ENCODE data around the gene CACNA1C. TPM values are rescaled to one million over a fixed set of nuclear protein-coding genes. Genes with fewer than 3 reads are reported as not detected.

The CACNA1C gene
- total RNA-seq, 1 experiment from 2014 or later = 1.1 TPM

DNA sequence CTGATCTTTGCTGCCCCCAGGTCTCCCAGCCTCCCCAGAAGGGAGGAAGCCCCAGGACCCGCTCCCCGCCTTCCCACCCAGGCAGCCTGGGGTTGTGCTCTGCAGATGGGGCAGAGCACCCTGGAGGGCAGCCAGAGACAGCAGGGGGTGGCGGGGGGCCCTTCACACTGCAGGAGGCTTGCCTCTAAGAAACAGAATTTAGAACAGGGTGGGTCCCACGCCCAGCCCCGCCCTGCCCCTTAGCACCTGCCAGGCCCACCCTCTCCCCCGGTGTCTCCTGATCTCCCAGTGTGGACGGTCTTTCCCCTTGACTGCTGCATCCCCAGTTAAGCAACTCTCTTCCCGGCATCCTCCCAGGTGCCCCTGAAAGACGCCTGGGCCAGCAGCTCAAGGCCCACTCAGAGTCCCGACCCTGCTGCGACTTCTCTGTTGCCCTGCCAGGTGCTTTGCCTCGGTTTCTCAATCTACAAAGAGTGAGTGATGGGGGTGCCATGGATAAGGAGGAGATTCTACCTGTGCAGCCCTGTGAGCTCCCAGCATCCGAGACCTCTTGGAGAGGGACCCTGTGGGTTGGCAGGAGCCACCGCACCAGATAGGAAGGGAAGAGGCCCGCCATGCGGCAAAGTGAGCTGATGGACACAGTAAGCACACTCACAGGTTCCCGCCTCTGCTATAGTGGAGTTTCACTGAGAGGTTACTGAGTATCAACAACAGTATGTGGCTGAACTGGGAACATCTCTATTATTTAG is 414.8 kb downstream of the CACNA1C start:
- no CpG with 5 or more reads among the region's 17 CpGs for WGBS (ENCODE audit: extremely low coverage, insufficient read length, low lambda C conversion rate)

More for the DNA sequence above, 414.8 kb downstream of the CACNA1C start:
- Histone ChIP-seq H2BK120ac (ENCODE audit: low read depth, low read length, poor library complexity, severe bottlenecking) (no peak overlapping the region), H3K79me1 (ENCODE audit: insufficient read depth, low read depth, low read length, poor library complexity, severe bottlenecking) (no peaks in the 10 kb centered on the region), H3K4ac (ENCODE audit: low read depth, low read length) (no peak overlapping the region), H3K14ac (ENCODE audit: insufficient read depth, low read length) (no peak overlapping the region), H3K27ac (ENCODE audit: insufficient read length, low read depth, low read length) (no peak overlapping the region), H4K91ac (ENCODE audit: insufficient read length, low read depth, low read length) (no peak overlapping the region), H4K5ac (ENCODE audit: insufficient read length, low read depth, low read length) (no peak overlapping the region), H2AFZ (ENCODE audit: low read length) (no peak overlapping the region), H3K79me2 (ENCODE audit: insufficient read depth, low read length) (no peaks in the 10 kb centered on the region), H3K4me1 (ENCODE audit: insufficient read depth, low read length) (no peaks in the 10 kb centered on the region), H3K56ac (ENCODE audit: insufficient read length, low read depth, low read length) (no peak overlapping the region), H2AK5ac (ENCODE audit: insufficient read length, low read length) (no peak overlapping the region), H3K27me3 (ENCODE audit: insufficient read depth, low read length) (no peaks in the 10 kb centered on the region), H4K8ac (replicated peaks; ENCODE audit: insufficient read length, low read depth, low read length) (no peak overlapping the region), H3K18ac (ENCODE audit: insufficient read length, low read depth, low read length) (no peak overlapping the region), H2BK12ac (ENCODE audit: insufficient read length, low read depth, low read length) (no peak overlapping the region), H3K9me3 (ENCODE audit: control insufficient read depth, low read depth, low read length) (no peaks in the 10 kb centered on the region), H3K4me2 (ENCODE audit: insufficient read depth, insufficient read length, low read length) (no peak overlapping the region), H3K9ac (ENCODE audit: extremely low read depth, insufficient read length, low read length) (no peak overlapping the region), H2BK5ac (ENCODE audit: insufficient read length, low read length) (no peak overlapping the region), H2BK20ac (ENCODE audit: low read depth, low read length, poor library complexity, severe bottlenecking) (no peak overlapping the region), H4K20me1 (ENCODE audit: control insufficient read depth, insufficient read depth, insufficient read length) (no peaks in the 10 kb centered on the region), H3K23me2 (ENCODE audit: insufficient read length, low read depth, low read length, poor library complexity, severe bottlenecking) (no peaks in the 10 kb centered on the region), H2BK15ac (ENCODE audit: low read depth, low read length) (no peak overlapping the region), H3T11ph (ENCODE audit: low read length) (no peak overlapping the region), H3K23ac (ENCODE audit: insufficient read length, low read depth, low read length) (no peak overlapping the region)
- Mint-ChIP-seq H3K4me3 (no peak overlapping the region), H3K4me1 (no peaks in the 10 kb centered on the region), H3K36me3 (ENCODE audit: insufficient read depth in 1 of 3, low read depth in 3 of 3) (no peaks in the 10 kb centered on the region), H3K9me3 (no peaks in the 10 kb centered on the region), H3K27ac (no peak overlapping the region; a peak in 1 of 7 replicates), H3K27me3 (ENCODE audit: low read depth) (peaks cover 2% of the 10 kb centered on the region)
- DNase-seq = no peak
- TF ChIP-seq, protein P1, sequence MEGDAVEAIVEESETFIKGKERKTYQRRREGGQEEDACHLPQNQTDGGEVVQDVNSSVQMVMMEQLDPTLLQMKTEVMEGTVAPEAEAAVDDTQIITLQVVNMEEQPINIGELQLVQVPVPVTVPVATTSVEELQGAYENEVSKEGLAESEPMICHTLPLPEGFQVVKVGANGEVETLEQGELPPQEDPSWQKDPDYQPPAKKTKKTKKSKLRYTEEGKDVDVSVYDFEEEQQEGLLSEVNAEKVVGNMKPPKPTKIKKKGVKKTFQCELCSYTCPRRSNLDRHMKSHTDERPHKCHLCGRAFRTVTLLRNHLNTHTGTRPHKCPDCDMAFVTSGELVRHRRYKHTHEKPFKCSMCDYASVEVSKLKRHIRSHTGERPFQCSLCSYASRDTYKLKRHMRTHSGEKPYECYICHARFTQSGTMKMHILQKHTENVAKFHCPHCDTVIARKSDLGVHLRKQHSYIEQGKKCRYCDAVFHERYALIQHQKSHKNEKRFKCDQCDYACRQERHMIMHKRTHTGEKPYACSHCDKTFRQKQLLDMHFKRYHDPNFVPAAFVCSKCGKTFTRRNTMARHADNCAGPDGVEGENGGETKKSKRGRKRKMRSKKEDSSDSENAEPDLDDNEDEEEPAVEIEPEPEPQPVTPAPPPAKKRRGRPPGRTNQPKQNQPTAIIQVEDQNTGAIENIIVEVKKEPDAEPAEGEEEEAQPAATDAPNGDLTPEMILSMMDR (conservative IDR thresholded peaks at IDR 0.05) = no peak

Data from H9 (cell line).